Activated B cell treated with CpG ODN at 0.5 μM for 24 hours (primary cell): ENCODE data around the gene TAOK3. TPM values are rescaled to one million over a fixed set of nuclear protein-coding genes. Genes with fewer than 3 reads are reported as not detected.
A peak's percentile ranks its signal among the peaks of the same experiment; 100 is the strongest.

Source experiments
- ATAC-seq: fragments of 200-7000 bp; cut with Tn5 transposase; one replicate; pipeline ENCODE4 v1.10.0; 2021; ENCODE audit warnings: low read depth, mild to moderate bottlenecking, moderate library complexity
- CTCF ChIA-PET: fragments of 350-600 bp; sonication (Branson Sonifier 250); formaldehyde crosslinking; loops from one replicate; lab custom pipeline; 2021; ENCODE audit warnings: antibody characterized with exemption; lab: Charles Lee
- POLR2A ChIA-PET: fragments of 350-600 bp; sonication (Branson Sonifier 250); formaldehyde crosslinking; loops from one replicate; lab custom pipeline; 2021; ENCODE audit warnings: antibody characterized with exemption; lab: Charles Lee
- DNase-seq: peaks from one replicate; pipeline ENCODE4 v3.0.0; 2022
- H3K27ac Mint-ChIP-seq: one replicate; pipeline ENCODE4 v1.8.0; 2020; ENCODE audit warnings: mixed read lengths
- H3K27me3 Mint-ChIP-seq: one replicate; pipeline ENCODE4 v1.8.0; 2021; ENCODE audit warnings: mixed read lengths
- H3K36me3 Mint-ChIP-seq: one replicate; pipeline ENCODE4 v1.8.0; 2021; ENCODE audit warnings: low read depth, mixed read lengths
- H3K4me1 Mint-ChIP-seq: one replicate; pipeline ENCODE4 v1.8.0; 2021; ENCODE audit warnings: mixed read lengths
- H3K4me3 Mint-ChIP-seq: one replicate; pipeline ENCODE4 v1.8.0; 2020; ENCODE audit warnings: mild to moderate bottlenecking, mixed read lengths
- H3K9me3 Mint-ChIP-seq: one replicate; pipeline ENCODE4 v1.8.0; 2020; ENCODE audit warnings: mixed read lengths
- intact Hi-C: fragments of 100-400 bp; cut with micrococcal nuclease; formaldehyde crosslinking; loops from one replicate; pipeline ENCODE4 v1.15.1; 2024
- total RNA-seq: library from RNA; stranded (reverse); gene quantifications from 2 replicates; pipeline ENCODE4 v1.2.3, GENCODE V29; 2022
- TF ChIP-seq, protein P1 (sequence below): fragments of 200-600 bp; IDR thresholded peaks from one replicate; pipeline ENCODE4 v1.8.0; 2022; ENCODE audit warnings: antibody characterized with exemption, mild to moderate bottlenecking

The TAOK3 gene
- total RNA-seq, 1 donor from 2014 or later: 86.9 TPM

DNA sequence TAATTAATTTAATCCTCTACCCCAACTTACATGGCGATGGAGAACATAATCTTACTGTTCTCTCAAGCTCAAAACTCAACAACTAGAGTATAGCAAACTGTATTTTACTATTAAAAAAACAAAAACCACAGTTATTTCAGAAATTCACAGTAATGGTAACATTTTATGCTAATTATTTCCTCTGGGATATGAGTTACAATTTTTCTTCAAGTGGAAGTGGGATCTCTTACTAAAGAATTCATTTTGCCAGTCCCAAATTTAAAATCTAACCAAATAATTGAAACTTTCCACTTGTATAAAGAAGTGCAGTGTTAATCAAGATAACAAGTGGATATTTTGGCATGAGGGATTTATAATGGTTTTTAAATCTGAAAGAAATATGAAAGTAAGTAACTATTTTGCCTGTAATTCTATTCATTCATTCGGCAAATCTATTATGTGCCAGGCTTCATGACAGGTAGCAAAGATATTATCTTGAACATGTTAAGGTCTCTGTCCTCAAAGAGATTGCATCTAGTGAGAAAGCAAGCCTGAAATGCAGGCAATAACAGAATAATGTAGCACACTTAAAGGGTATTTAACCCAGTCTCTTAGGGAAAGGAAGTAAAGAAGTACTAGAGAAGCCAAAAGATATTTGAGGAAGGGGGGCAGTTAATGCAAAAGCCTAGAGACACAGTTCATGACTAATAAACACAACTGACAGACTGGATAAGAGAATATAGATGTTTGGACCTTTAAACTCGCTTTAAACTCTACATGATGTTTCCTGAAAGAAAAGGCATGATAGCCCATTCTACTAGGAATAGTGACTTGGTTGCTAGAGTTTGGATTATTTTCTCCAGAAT, 44.0 kb downstream of the TAOK3 start:
- TF ChIP-seq, protein P1, sequence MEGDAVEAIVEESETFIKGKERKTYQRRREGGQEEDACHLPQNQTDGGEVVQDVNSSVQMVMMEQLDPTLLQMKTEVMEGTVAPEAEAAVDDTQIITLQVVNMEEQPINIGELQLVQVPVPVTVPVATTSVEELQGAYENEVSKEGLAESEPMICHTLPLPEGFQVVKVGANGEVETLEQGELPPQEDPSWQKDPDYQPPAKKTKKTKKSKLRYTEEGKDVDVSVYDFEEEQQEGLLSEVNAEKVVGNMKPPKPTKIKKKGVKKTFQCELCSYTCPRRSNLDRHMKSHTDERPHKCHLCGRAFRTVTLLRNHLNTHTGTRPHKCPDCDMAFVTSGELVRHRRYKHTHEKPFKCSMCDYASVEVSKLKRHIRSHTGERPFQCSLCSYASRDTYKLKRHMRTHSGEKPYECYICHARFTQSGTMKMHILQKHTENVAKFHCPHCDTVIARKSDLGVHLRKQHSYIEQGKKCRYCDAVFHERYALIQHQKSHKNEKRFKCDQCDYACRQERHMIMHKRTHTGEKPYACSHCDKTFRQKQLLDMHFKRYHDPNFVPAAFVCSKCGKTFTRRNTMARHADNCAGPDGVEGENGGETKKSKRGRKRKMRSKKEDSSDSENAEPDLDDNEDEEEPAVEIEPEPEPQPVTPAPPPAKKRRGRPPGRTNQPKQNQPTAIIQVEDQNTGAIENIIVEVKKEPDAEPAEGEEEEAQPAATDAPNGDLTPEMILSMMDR: no peak
- peaks cover 68% of the 10 kb centered on the region for H3K4me1 Mint-ChIP-seq
- intact Hi-C loops: no loop called here
- H3K4me3 Mint-ChIP-seq: no peak overlapping the region
- DNase-seq (no peak), ATAC-seq (no peak)
- no peaks in the 10 kb centered on the region for H3K9me3 Mint-ChIP-seq
- H3K36me3 Mint-ChIP-seq: peaks cover 14% of the 10 kb centered on the region
- no peaks in the 10 kb centered on the region for H3K27me3 Mint-ChIP-seq
- ChIA-PET POLR2A (interaction anchor here (0.9 to 1.5 kb wide), 4 partner anchors 28 to 44 kb away, joined by 3 to 6 read pairs (median 3); partner anchors contain the start of gene TAOK3), CTCF (no interaction called here)
- peak overlapping the region; percentile 61 for H3K27ac Mint-ChIP-seq

DNA sequence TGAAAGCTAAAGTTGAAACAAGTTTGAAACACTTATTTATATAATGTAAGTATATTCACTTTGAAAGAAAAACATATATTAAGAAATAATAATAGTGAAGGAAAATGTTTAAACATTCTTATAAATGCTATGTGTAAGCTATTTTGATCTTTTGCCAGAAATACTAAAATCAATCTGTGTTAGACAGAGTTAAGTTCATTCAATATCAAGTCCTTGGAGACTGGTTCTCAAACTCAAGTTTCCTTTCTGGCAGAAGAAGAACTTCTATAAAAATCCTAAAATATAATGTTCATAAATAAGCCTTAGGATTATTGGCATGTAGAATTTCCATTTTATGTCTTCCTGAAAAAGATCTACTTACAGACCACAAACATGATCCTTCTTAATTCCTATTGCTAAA, 45.3 kb downstream of the TAOK3 start:
- Mint-ChIP-seq H3K27ac (no peak overlapping the region), H3K4me3 (no peak overlapping the region), H3K27me3 (no peaks in the 10 kb centered on the region), H3K36me3 (peaks cover 12% of the 10 kb centered on the region), H3K4me1 (peaks cover 57% of the 10 kb centered on the region), H3K9me3 (no peaks in the 10 kb centered on the region)
- TF ChIP-seq, protein P1: no peak
- CTCF ChIA-PET: no interaction called here
- ATAC-seq: no peak
- no peak for DNase-seq
- intact Hi-C loops: no loop called here
- POLR2A ChIA-PET: interaction anchor here (0.6 to 1.4 kb wide), 2 partner anchors 46 to 57 kb away, joined by 3 to 8 read pairs; partner anchors contain the start of gene TAOK3

DNA sequence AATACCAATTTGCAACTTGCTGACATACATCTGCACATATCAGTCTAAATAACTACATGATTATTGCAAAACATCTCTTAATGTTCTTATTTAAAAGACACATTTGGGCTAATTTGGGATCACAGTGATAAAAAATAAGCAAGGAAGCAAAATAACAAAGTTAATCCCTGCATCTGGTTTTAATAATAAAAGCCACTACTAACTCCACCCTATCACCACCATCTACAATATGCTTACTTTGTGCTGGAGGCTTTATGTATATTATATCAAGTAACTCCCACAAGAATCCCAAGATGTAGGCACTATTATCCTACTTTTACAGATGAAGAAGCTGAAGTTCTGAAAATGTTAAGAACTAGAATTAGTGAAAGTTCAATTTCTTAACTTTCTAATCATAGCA, 45.7 kb downstream of the TAOK3 start:
- intact Hi-C loops: no loop called here
- POLR2A ChIA-PET: no interaction called here
- Mint-ChIP-seq H3K27ac (no peak overlapping the region), H3K4me1 (peaks cover 53% of the 10 kb centered on the region), H3K9me3 (no peaks in the 10 kb centered on the region), H3K4me3 (no peak overlapping the region), H3K27me3 (no peaks in the 10 kb centered on the region), H3K36me3 (peaks cover 12% of the 10 kb centered on the region)
- CTCF ChIA-PET: no interaction called here
- TF ChIP-seq, protein P1: no peak
- no peak for DNase-seq
- no peak for ATAC-seq

DNA sequence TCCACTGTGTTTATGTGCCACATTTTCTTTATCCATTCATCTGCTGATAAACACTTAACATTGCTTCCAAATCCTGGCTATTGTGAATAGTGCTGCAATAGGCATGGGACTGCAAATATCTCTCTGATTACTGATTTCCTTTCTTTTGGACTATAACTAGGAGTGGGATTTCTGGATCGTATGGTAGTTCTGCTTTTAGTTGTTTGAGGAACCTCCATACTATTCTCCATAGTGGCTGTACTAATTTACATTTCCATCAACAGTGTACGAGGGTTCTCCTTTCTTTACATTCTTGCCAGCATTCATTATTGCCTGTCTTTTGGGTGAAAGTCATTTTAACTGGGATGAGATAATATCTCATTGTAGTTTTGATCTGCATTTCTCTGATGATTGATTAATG, 47.6 kb downstream of the TAOK3 start:
- intact Hi-C loops: no loop called here
- CTCF ChIA-PET: interaction anchor here (1.0 kb wide), 1 partner anchor 51 kb away, joined by 4 read pairs; the partner anchor contains the start of gene SUDS3
- ATAC-seq: no peak
- Mint-ChIP-seq H3K27ac (no peak overlapping the region), H3K4me1 (peaks cover 45% of the 10 kb centered on the region), H3K4me3 (no peak overlapping the region), H3K9me3 (no peaks in the 10 kb centered on the region), H3K27me3 (no peaks in the 10 kb centered on the region), H3K36me3 (peaks cover 12% of the 10 kb centered on the region)
- DNase-seq: no peak
- POLR2A ChIA-PET: no interaction called here
- TF ChIP-seq, protein P1: no peak

DNA sequence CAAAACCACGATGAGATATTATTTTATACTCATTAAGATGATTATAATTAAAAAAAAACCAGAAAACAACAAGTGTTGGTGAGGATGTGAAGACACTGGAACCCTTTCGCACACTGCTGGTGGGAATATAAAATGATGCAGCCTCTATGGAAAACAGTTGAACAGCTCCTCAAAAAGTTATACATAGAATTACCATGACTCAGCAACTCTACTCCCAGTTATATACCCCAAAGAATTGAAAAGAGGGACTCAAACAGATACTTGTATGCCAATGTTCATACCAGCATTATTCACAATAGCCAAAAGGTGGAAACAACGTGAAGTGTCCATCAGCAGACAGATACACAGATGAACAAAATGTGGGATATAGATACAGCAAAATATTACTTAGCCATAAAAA, 53.1 kb downstream of the TAOK3 start:
- H3K36me3 Mint-ChIP-seq: peaks cover 26% of the 10 kb centered on the region
- H3K27me3 Mint-ChIP-seq: no peaks in the 10 kb centered on the region
- peaks cover 3% of the 10 kb centered on the region for H3K9me3 Mint-ChIP-seq
- CTCF ChIA-PET: no interaction called here
- POLR2A ChIA-PET: no interaction called here
- no peak for DNase-seq
- H3K4me3 Mint-ChIP-seq: no peak overlapping the region
- TF ChIP-seq, protein P1: no peak
- intact Hi-C loops: no loop called here
- H3K4me1 Mint-ChIP-seq: peaks cover 28% of the 10 kb centered on the region
- no peak for ATAC-seq
- H3K27ac Mint-ChIP-seq: no peak overlapping the region
